Thyroid gland (tissue), 4 donors: ENCODE measurements around the gene CARHSP1.

Experiments
- CTCF ChIP-seq, 6 experiments: fragments of 200-600 bp in 3 of 6; fragments of 450-650 bp in 3 of 6; sonication (generic) in 3 of 6; IDR thresholded peaks; one replicate each; pipeline ENCODE4 v1.5.1; 2016 to 2019; ENCODE audit warnings: antibody characterized with exemption in 6 of 6, mild to moderate bottlenecking in 2 of 6, inconsistent platforms in 1 of 6, moderate library complexity in 1 of 6
- POLR2A ChIP-seq, 2 donors: fragments of 450-650 bp; IDR thresholded peaks; one replicate each; pipeline ENCODE4 v1.6.1; 2017; ENCODE audit warnings: antibody characterized with exemption in 2 of 2, mild to moderate bottlenecking in 2 of 2, moderate library complexity in 1 of 2

- TF ChIP-seq CTCF (IDR thresholded peaks at IDR 0.05) (no peak), POLR2A (IDR thresholded peaks at IDR 0.05) (no peak)
Measured at GRCh38 chr16:8893426-8893825, 24.6 kb upstream of the CARHSP1 start.
